ENCODE measurements around the gene FRMD4A. TPM values are rescaled to one million over a fixed set of nuclear protein-coding genes. Genes with fewer than 3 reads are reported as not detected.
A peak's percentile ranks its signal among the peaks of the same experiment; 100 is the strongest.

The FRMD4A gene
- total and polyA plus RNA-seq, 2 experiments from 2014 or later, result 5.4 to 10.3 TPM

GRCh38 chr10:14008740-14009080 lies 322.0 kb downstream of the FRMD4A start:
- no peaks in the 10 kb centered on the region for H4K20me1 ChIP-seq (ENCODE audit: insufficient read depth, poor library complexity, severe bottlenecking)
- no peaks in the 10 kb centered on the region for H3K79me2 ChIP-seq
- TF ChIP-seq EZH2 (IDR thresholded peaks at IDR 0.05; ENCODE audit: borderline replicate concordance), result no peak
- no peak for TF ChIP-seq CTCF (IDR thresholded peaks at IDR 0.05; ENCODE audit: poor library complexity)
- TF ChIP-seq EZH2phosphoT487 (IDR thresholded peaks at IDR 0.05; ENCODE audit: low read depth, severe bottlenecking, unreplicated experiment), result no peak
- H3K9me3 ChIP-seq (ENCODE audit: low read depth), result no peaks in the 10 kb centered on the region
- no peaks in the 10 kb centered on the region for H3K9me2 ChIP-seq (replicated peaks; ENCODE audit: insufficient read depth)
- no peak overlapping the region for H2AFZ ChIP-seq
- peak overlapping the region; percentile 77 for H3K4me2 ChIP-seq
- peaks cover 4% of the 10 kb centered on the region for H3K4me1 ChIP-seq (ENCODE audit: insufficient read depth)
- peaks cover 3% of the 10 kb centered on the region for H3K27me3 ChIP-seq
- H3K36me3 ChIP-seq (replicated peaks; ENCODE audit: insufficient read depth, low read depth), result no peaks in the 10 kb centered on the region
- WGBS (ENCODE audit: low lambda C conversion rate, missing lambda C conversion rate), result 51% methylated on average over 9 of the region's 9 CpGs
- DNase-seq (ENCODE audit: low spot score), result no peak
- H3K27ac ChIP-seq, result peak overlapping the region; percentile 84
- H3K4me3 ChIP-seq, result no peak overlapping the region

GRCh38 chr10:14004536-14004935 lies 326.2 kb downstream of the FRMD4A start:
- no peak overlapping the region for H3K4me3 ChIP-seq
- H3K4me1 ChIP-seq (ENCODE audit: insufficient read depth), result peaks cover 4% of the 10 kb centered on the region
- H3K9me2 ChIP-seq (replicated peaks; ENCODE audit: insufficient read depth), result no peaks in the 10 kb centered on the region
- no peaks in the 10 kb centered on the region for H3K36me3 ChIP-seq (replicated peaks; ENCODE audit: insufficient read depth, low read depth)
- H3K79me2 ChIP-seq, result no peaks in the 10 kb centered on the region
- no peaks in the 10 kb centered on the region for H4K20me1 ChIP-seq (ENCODE audit: insufficient read depth, poor library complexity, severe bottlenecking)
- H3K27me3 ChIP-seq, result peaks cover 3% of the 10 kb centered on the region
- TF ChIP-seq EZH2 (IDR thresholded peaks at IDR 0.05; ENCODE audit: borderline replicate concordance) (no peak), CTCF (IDR thresholded peaks at IDR 0.05; ENCODE audit: poor library complexity) (no peak), EZH2phosphoT487 (IDR thresholded peaks at IDR 0.05; ENCODE audit: low read depth, severe bottlenecking, unreplicated experiment) (no peak)
- peak overlapping the region; percentile 64 for H3K27ac ChIP-seq
- no peak overlapping the region for H3K4me2 ChIP-seq
- no peak overlapping the region for H2AFZ ChIP-seq
- no peaks in the 10 kb centered on the region for H3K9me3 ChIP-seq (ENCODE audit: low read depth)
- WGBS (ENCODE audit: low lambda C conversion rate, missing lambda C conversion rate), result 49% methylated on average over 4 of the region's 4 CpGs
- DNase-seq (ENCODE audit: low spot score), result no peak

GRCh38 chr10:14003517-14004184 lies 327.1 kb downstream of the FRMD4A start:
- Histone ChIP-seq H2AFZ (no peak overlapping the region), H3K9me2 (replicated peaks; ENCODE audit: insufficient read depth) (no peaks in the 10 kb centered on the region), H3K9me3 (ENCODE audit: low read depth) (no peaks in the 10 kb centered on the region), H3K79me2 (no peaks in the 10 kb centered on the region), H4K20me1 (ENCODE audit: insufficient read depth, poor library complexity, severe bottlenecking) (no peaks in the 10 kb centered on the region), H3K36me3 (replicated peaks; ENCODE audit: insufficient read depth, low read depth) (no peaks in the 10 kb centered on the region), H3K27ac (peak overlapping the region; percentile 64), H3K27me3 (peaks cover 3% of the 10 kb centered on the region), H3K4me1 (ENCODE audit: insufficient read depth) (no peaks in the 10 kb centered on the region), H3K4me3 (no peak overlapping the region), H3K4me2 (no peak overlapping the region)
- DNase-seq (ENCODE audit: low spot score), result no peak
- WGBS (ENCODE audit: low lambda C conversion rate, missing lambda C conversion rate), result 56% methylated on average over 9 of the region's 9 CpGs
- TF ChIP-seq EZH2phosphoT487 (IDR thresholded peaks at IDR 0.05; ENCODE audit: low read depth, severe bottlenecking, unreplicated experiment) (no peak), CTCF (IDR thresholded peaks at IDR 0.05; ENCODE audit: poor library complexity) (no peak), EZH2 (IDR thresholded peaks at IDR 0.05; ENCODE audit: borderline replicate concordance) (no peak)

Measured in hepatocyte (in vitro differentiated cells).